Glutamatergic neuron (in vitro differentiated cells): ENCODE results near the gene PSME2. TPM values are rescaled to one million over a fixed set of nuclear protein-coding genes. Genes with fewer than 3 reads are reported as not detected.

Experiments
- DNase-seq: peaks from one replicate; pipeline ENCODE4 v3.0.0; 2022
- H3K27ac Mint-ChIP-seq: one replicate; pipeline ENCODE4 v1.8.0; 2020; ENCODE audit warnings: mild to moderate bottlenecking, mixed read lengths, inconsistent platforms; ENCODE audit not compliant: unreplicated experiment
- H3K27me3 Mint-ChIP-seq: one replicate; pipeline ENCODE4 v1.8.0; 2020; ENCODE audit warnings: mild to moderate bottlenecking, moderate library complexity, mixed read lengths, inconsistent platforms; ENCODE audit not compliant: unreplicated experiment
- H3K36me3 Mint-ChIP-seq: one replicate; pipeline ENCODE4 v1.8.0; 2020; ENCODE audit warnings: mild to moderate bottlenecking, mixed read lengths, inconsistent platforms; ENCODE audit not compliant: unreplicated experiment
- H3K4me1 Mint-ChIP-seq: one replicate; pipeline ENCODE4 v1.8.0; 2020; ENCODE audit warnings: mild to moderate bottlenecking, low read depth, mixed read lengths, inconsistent platforms; ENCODE audit not compliant: unreplicated experiment
- H3K4me3 Mint-ChIP-seq: one replicate; pipeline ENCODE4 v1.8.0; 2020; ENCODE audit warnings: mild to moderate bottlenecking, mixed read lengths, inconsistent platforms; ENCODE audit not compliant: unreplicated experiment
- H3K9me3 Mint-ChIP-seq: one replicate; pipeline ENCODE4 v1.8.0; 2020; ENCODE audit warnings: mild to moderate bottlenecking, moderate library complexity, mixed read lengths, inconsistent platforms; ENCODE audit not compliant: unreplicated experiment
- total RNA-seq: library from RNA; stranded (reverse); fragmentation: NEBNext Ultra II Directional; extraction: Animal tissue kit (Norgen Biotek cat#: 25700); gene quantifications from one replicate; pipeline ENCODE4 v1.2.1, GENCODE V29; 2021; ENCODE audit not compliant: unreplicated experiment
- TF ChIP-seq, protein P1 (sequence below): fragments of 200-600 bp; sonication (generic); IDR thresholded peaks from one replicate; pipeline ENCODE4 v1.5.0; 2021; ENCODE audit not compliant: partially characterized antibody, unreplicated experiment

Gene PSME2
- total RNA-seq, 1 donor from 2014 or later: 58.9 TPM

GRCh38 chr14:24192933-24193332 is 46.5 kb upstream of the PSME2 start:
- peaks cover 8% of the 10 kb centered on the region for H3K9me3 Mint-ChIP-seq
- DNase-seq: no peak
- peaks cover 11% of the 10 kb centered on the region for H3K27me3 Mint-ChIP-seq
- H3K36me3 Mint-ChIP-seq: no peaks in the 10 kb centered on the region
- TF ChIP-seq, protein P1, sequence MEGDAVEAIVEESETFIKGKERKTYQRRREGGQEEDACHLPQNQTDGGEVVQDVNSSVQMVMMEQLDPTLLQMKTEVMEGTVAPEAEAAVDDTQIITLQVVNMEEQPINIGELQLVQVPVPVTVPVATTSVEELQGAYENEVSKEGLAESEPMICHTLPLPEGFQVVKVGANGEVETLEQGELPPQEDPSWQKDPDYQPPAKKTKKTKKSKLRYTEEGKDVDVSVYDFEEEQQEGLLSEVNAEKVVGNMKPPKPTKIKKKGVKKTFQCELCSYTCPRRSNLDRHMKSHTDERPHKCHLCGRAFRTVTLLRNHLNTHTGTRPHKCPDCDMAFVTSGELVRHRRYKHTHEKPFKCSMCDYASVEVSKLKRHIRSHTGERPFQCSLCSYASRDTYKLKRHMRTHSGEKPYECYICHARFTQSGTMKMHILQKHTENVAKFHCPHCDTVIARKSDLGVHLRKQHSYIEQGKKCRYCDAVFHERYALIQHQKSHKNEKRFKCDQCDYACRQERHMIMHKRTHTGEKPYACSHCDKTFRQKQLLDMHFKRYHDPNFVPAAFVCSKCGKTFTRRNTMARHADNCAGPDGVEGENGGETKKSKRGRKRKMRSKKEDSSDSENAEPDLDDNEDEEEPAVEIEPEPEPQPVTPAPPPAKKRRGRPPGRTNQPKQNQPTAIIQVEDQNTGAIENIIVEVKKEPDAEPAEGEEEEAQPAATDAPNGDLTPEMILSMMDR: no peak
- no peak overlapping the region for H3K4me3 Mint-ChIP-seq
- H3K27ac Mint-ChIP-seq: no peak overlapping the region
- peaks cover 6% of the 10 kb centered on the region for H3K4me1 Mint-ChIP-seq

DNA sequence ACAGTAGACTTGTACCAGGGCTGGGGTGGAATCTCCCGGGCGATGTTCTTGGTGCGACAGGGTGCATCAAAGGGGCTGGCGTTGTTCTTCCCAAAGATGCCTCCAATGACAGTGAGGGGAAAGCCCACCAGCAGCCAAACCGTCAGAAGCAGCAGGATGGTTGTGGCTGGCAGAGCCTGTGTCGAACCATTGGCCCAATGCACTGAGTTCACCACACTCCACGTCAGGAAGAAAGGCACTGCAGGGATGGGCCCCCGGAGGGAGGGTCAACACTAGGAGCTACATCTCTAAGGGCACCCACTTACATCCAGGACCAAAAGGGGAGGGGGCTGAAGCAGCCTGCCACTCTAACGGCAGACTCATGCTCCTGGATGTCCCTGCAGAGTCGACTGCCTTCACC is 44.0 kb upstream of the PSME2 start:
- no peak overlapping the region for H3K27ac Mint-ChIP-seq
- peaks cover 6% of the 10 kb centered on the region for H3K27me3 Mint-ChIP-seq
- TF ChIP-seq, protein P1: no peak
- peaks cover 2% of the 10 kb centered on the region for H3K4me1 Mint-ChIP-seq
- peaks cover 5% of the 10 kb centered on the region for H3K9me3 Mint-ChIP-seq
- H3K4me3 Mint-ChIP-seq: no peak overlapping the region
- no peaks in the 10 kb centered on the region for H3K36me3 Mint-ChIP-seq
- no peak for DNase-seq

DNA sequence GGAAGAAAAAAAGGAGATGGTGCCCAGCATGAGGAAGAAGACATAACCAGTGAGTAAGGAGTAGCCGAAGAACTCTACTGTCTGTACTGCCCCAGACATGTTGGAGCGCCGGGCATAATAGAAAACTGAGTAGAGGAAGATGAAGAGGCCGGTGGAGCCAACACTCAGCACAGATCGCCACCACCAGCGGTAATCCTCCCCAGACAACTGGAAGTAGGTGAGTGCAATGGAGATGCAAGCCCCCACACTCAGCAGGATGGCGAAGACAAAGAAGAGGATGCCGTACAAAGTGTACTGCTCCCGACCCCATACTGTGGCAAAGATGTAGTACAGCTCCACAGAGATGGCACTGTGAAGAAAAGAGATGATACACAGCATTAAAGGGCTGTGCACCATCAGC is 43.0 kb upstream of the PSME2 start:
- H3K9me3 Mint-ChIP-seq: peaks cover 5% of the 10 kb centered on the region
- H3K27ac Mint-ChIP-seq: peak overlapping the region; percentile 17
- no peaks in the 10 kb centered on the region for H3K4me1 Mint-ChIP-seq
- no peak overlapping the region for H3K4me3 Mint-ChIP-seq
- peaks cover 7% of the 10 kb centered on the region for H3K27me3 Mint-ChIP-seq
- no peak for DNase-seq
- TF ChIP-seq, protein P1: no peak
- no peaks in the 10 kb centered on the region for H3K36me3 Mint-ChIP-seq

GRCh38 chr14:24189059-24189375 is 42.6 kb upstream of the PSME2 start:
- no peak overlapping the region for H3K27ac Mint-ChIP-seq
- no peak for DNase-seq
- peaks cover 5% of the 10 kb centered on the region for H3K27me3 Mint-ChIP-seq
- no peaks in the 10 kb centered on the region for H3K4me1 Mint-ChIP-seq
- H3K4me3 Mint-ChIP-seq: peak overlapping the region; percentile 85
- H3K36me3 Mint-ChIP-seq: no peaks in the 10 kb centered on the region
- TF ChIP-seq, protein P1: no peak
- H3K9me3 Mint-ChIP-seq: peaks cover 5% of the 10 kb centered on the region

DNA sequence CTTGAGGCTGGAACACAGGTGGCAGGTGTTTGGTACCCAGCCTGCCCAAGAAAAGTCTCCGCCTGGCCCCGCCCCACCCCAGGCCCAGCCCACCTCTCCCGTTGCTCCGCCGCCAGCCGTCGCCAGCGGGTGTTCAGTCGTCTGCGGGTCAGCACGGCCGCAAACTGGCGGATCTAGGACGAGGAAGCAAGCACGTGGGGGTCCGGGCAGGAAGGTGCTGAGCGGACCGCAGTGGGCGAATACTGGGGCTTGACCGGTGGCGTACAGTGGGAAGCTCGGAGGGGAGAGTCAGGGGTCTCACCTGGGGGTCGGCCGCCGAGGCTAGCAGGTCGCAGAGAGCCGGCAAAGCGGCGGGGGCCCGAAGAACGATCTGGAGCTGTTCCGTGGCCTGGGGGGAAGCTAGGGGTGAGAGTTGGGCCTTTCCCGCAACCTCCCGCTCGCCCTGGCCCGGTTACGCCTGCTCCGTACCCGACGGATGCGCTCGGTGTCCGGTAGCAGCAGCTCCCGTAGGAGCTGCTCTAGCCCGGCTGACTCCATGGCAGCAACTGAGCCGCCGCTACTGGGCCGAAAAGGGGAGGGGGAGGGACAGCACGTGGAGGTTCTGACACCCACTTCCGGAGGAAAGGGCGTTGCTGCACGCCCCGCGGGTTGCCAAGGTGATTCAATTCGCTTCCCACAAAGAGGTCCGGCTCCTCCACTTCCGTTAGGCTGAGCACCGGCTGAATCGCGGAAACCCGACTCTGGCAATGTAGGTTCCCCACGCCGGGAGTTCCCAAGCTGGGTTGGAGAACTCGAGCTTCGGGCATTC is 42.0 kb upstream of the PSME2 start, which contains the start of gene IPO4:
Gene IPO4, minus strand, starts transcription at position 566 of the 808 bp plus-strand sequence. Its CDS starts 29 bp downstream, at position 537.
- Mint-ChIP-seq H3K27ac (peak within 1 kb of the TSS; percentile 68), H3K4me3 (peak within 1 kb of the TSS; percentile 85), H3K9me3 (peaks cover 5% of the 10 kb centered on the region), H3K36me3 (no peaks in the 10 kb centered on the region), H3K4me1 (no peaks in the 10 kb centered on the region), H3K27me3 (peaks cover 3% of the 10 kb centered on the region)
- TF ChIP-seq, protein P1: no peak
- peak; percentile 93 for DNase-seq
